Activated CD8-positive, alpha-beta memory T cell treated with anti-CD3 and anti-CD28 coated beads for 48 hours (primary cell): ENCODE measurements around the gene ZNF618.
"Not testable (repeated sequence)": the region's sequence is repeated elsewhere in the genome, so short reads cannot be mapped to it uniquely, and the experiment has no call there.

Experiments used
- DNase-seq, 3 experiments: peaks; one replicate each; pipeline ENCODE4 v3.0.0-alpha.2; 2020; ENCODE audit warnings: low read depth in 2 of 3, low spot score in 2 of 3

ZNF618 gene

GRCh38 chr9:114035221-114035844 is 159.2 kb downstream of the ZNF618 start:
- no peak for DNase-seq

DNA sequence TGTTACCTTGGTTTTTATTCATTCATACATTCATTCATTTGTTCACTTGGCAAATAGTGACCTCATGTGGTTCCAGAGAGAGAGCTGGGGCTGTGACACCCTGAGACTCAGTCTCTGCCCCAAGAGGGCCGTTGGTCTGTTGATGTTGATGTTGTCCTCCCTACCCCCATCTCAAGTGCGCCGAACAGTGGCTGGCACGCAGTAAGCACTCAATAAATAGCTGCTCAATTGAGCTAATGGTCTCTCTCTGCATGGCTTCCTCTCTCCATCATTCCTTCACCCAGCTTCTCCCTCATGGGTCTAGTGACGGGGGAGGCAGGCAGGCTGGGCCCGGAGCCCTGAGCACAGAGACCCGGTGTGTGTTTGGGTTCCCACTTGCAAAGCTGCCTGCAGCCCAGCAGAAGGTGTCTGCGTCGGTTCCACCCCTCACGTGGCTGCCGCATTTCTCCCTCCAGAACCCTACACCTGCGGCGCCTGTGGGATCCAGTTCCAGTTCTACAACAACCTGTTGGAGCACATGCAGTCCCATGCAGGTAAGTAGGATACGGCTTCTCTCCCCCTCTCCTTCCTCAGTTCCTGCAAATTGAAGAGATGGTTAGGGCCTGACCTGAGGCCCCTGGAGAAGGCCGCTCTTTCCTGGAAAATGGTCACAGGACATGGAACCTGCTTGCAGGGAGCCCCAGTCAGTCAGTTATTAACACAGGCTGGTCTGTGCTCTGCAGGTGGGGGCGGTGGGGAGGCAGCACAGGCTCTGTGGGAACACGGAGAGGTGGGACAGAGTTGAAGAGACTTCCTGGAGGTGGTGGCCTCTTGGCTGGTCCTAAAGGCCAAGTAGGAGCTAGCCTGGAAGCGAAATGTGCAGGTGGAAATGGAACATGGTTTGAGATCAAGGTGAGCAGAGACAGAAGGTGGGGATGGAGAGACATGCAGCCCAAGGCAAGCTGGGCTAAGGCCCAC is 160.0 kb downstream of the ZNF618 start:
- no peak for DNase-seq

- no peak for DNase-seq
Observed at GRCh38 chr9:114037249-114037648, 161.1 kb downstream of the ZNF618 start.

- DNase-seq: no peak
Observed at GRCh38 chr9:114037961-114038723, 162.0 kb downstream of the ZNF618 start.

GRCh38 chr9:114038724-114039313 is 162.7 kb downstream of the ZNF618 start:
- no peak for DNase-seq

GRCh38 chr9:114039484-114039883 is 163.4 kb downstream of the ZNF618 start:
- no peak for DNase-seq

DNA sequence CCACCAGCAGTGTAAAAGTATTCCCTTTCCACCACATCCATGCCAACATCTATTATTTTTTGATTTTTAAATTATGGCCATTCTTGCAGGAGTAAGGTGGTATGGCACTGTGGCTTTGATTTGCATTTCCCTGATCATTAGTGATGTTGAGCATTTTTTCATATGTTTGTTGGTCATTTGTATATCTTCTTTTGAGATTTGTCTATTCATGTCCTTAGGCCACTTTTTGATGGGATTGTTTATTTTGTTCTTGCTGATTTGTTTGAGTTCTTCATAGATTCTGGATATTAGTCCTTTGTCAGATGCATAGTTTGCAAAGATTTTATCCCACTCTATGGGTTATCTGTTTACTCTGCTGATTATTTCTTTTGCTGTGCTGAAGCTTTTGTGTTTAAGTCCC is 167.6 kb downstream of the ZNF618 start:
- not testable (repeated sequence) for DNase-seq

GRCh38 chr9:114046237-114046755 is 170.2 kb downstream of the ZNF618 start:
- no peak for DNase-seq

GRCh38 chr9:114046875-114047274 is 170.8 kb downstream of the ZNF618 start:
- no peak for DNase-seq

DNA sequence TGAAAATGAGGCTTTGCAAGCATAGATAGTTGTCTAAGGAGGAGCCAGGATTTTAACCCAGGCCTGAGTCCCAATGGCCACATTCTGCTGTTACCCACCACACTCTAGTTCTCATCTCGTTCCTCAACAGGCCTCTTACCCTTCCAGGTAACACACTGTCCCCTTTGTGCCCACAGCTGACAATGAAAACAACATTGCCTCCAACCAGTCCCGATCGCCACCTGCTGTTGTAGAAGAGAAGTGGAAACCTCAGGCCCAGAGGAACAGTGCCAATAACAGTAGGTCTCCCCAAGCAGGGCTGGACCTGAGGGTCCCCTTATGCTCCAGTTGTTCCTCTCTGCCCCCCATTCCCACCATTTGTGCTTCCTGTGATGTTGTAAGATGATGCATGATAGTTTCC is 171.6 kb downstream of the ZNF618 start:
- DNase-seq: no peak

DNA sequence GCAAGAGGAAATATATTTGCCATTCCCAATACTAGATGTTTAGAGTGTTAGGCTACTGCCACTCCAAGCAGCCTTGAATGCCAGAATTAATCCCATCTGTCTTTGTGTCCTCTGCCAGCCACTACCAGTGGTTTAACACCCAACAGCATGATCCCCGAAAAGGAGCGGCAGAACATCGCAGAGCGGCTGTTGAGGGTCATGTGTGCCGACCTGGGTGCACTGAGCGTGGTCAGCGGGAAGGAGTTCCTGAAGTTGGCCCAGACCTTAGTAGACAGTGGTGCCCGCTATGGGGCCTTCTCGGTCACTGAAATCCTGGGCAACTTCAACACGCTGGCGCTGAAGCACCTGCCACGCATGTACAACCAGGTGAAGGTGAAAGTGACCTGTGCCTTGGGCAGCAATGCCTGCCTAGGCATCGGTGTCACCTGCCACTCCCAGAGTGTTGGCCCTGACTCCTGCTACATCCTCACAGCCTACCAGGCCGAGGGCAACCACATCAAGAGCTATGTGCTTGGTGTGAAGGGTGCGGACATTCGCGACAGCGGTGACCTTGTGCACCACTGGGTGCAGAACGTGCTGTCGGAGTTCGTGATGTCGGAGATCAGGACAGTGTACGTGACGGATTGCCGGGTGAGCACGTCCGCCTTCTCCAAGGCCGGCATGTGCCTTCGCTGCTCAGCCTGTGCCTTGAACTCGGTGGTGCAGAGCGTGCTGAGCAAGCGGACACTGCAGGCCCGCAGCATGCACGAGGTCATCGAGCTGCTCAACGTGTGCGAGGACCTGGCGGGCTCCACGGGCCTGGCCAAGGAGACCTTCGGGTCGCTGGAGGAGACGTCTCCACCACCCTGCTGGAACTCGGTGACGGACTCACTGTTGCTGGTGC is 172.7 kb downstream of the ZNF618 start:
- DNase-seq: no peak

- no peak for DNase-seq
Observed at GRCh38 chr9:114049441-114050225, 173.5 kb downstream of the ZNF618 start.

DNA sequence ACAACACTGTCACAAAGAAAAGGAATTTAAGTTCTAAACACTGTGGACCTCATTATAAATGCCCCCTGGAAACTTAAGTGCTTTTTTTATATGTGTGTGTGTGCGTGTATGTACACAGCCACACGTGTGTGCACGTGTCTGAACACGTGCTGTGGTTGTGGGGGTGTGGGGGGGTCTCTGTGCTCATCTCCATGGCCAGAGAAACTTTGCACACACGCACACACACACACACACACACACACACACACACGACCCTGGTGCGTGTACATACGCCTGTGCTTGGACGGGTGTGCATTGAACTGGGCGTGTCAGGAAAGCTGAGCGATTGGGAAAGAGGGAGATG is 174.1 kb downstream of the ZNF618 start:
- DNase-seq: no peak

DNA sequence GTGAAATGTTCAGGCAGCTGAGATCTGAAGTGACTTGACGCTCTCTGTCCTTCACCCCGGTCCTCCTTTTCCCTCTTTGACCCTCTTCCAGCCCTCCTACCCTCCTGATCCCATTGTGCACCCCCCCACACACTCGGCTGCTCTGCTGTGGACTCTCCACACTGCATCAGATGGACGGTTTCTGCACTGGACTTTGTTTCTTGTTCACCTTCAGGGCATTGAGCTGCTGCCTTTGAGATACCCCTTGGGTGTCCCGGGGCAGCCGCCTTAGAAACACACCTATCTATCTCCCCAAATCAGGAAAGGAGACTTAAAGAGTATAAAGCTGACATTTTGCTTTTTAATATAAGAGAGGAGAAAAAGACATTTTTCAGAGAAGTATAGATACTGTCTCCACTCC is 174.5 kb downstream of the ZNF618 start:
- no peak for DNase-seq

GRCh38 chr9:114051281-114051680 is 175.2 kb downstream of the ZNF618 start:
- DNase-seq: no peak

- DNase-seq: no peak
Observed at GRCh38 chr9:114051706-114052105, 175.6 kb downstream of the ZNF618 start.

- DNase-seq: no peak
Observed at GRCh38 chr9:114053246-114054005, 177.3 kb downstream of the ZNF618 start.

- DNase-seq: no peak
Observed at GRCh38 chr9:114054191-114054690, 178.1 kb downstream of the ZNF618 start.
